ENCODE data around the gene CCNL1.
"Not testable (repeated sequence)": the region's sequence is repeated elsewhere in the genome, so short reads cannot be mapped to it uniquely, and the experiment has no call there.

The CCNL1 gene

DNA sequence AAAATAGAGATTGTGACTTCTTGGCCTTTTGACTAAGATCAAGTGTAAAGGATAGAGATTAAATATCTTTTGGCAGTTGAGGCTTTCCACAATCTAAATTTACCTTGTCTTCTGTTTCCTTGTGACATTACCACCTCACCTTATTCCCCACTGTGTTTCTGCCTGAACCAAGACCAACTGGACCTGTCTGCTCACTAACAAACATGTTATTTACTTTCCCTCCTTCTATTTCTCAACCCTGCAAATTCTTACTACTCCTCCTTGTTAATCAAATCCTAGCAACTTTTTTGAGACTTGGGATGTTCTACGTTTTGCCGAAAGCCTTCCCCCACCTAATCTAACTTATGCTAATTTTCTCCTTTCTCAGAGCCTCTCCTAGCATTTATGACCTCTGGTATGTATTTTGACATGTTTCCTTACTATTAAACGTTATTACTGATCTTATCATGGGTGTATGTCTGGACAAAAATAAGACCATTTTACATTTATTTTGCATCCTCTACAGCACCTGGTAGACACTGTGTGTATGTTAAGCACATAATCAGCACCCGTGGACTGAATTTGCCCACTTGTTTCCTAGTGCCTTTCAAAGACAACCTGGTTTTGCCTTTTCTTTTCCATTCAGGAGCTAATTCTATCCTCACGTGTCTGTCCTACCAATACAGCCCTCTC lies 7.6 kb upstream of the CCNL1 start:
- DNase-seq, result no peak

DNA sequence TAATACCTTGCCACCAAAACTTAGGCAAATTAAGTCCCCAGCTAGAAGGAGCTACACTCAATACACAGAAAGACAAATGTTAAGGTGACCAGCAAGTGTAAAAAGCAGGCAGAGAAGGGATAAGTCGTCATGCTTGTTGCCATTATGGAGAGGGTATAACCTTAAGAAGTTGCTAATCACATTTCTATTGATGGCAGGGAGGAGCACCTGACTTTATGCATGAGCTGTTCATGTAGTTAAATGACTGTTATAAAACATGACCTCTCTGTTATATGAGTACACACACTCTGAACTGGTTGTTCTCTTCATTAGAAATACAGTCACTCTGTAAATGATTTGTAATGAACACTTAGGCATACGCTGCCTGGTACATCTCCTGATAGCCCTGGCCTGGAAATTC lies 6.6 kb upstream of the CCNL1 start:
- DNase-seq, result no peak

DNA sequence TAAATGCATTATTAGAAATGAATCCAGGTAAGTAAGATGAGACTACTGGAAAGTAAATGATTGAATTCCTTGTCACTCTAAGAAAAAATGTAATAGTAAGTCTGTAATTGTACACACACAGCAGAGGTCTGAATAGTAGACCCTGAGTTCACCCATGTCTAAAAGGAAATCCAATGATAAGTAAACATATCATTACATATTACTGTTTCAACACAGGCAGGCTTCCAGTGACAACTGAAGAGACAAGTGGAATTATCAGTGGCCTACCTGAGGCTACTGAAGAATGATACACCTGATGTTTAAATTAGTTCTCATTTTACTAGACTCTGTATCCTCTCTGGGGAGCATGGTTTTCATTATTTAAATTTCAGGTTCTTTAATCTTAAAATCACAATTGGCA lies 6.2 kb upstream of the CCNL1 start:
- no peak for DNase-seq

DNA sequence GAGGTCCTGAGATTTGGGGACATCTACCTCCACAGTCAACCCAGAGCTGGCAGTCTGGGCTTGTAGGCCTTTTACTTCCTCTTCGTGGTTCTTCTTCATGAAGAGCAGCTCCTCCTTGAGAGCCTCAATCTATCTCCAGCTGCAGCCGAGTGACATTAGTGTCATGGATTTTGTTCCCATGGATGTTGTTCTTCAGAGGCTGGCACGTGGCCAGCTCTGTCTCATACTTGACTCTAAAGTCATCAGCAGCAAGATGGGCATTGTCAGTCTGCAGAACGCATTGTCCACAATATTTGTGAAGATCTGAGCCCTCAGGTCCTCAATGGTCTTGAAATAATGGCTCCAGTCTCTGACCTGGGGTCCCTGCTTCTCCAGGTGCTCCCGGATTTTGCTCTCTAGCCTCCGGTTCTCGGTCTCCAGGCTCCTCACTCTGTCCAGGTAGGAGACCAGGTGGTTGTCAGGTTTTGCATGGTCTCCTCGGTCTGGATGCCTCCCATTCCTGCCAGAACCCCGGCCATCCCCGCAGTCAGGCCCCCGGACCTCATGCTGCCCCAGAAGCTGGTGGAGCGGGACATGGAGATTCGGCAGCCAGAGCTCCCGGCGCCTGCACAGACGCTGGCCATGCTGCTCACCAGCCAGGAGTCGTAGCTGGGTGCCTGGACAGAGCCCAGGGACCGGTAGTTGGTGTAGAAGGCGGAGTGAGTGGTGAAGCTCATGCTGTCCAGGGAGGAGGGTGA lies 3.4 kb upstream of the CCNL1 start:
- DNase-seq, result no peak

DNA sequence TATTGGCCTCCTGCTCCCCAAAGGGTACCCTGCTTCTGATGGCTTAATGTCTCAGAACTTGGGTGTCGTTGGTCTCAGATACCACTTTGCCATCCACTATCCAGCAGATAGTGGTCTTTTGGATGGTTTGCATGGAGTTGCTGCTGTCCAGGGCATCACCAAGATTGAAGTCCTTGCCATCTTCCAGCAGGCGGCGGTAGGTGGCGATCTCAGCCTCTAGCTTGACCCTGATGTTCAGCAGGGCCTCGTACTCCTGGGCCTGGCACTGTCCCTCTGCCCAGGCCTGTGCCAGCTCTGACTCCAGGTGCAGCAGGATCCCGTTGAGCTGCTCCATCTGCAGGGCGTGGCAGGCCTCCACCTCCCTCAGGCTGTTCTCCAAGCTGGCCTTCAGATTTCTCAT lies 2.7 kb upstream of the CCNL1 start:
- DNase-seq, result not testable (repeated sequence)

DNA sequence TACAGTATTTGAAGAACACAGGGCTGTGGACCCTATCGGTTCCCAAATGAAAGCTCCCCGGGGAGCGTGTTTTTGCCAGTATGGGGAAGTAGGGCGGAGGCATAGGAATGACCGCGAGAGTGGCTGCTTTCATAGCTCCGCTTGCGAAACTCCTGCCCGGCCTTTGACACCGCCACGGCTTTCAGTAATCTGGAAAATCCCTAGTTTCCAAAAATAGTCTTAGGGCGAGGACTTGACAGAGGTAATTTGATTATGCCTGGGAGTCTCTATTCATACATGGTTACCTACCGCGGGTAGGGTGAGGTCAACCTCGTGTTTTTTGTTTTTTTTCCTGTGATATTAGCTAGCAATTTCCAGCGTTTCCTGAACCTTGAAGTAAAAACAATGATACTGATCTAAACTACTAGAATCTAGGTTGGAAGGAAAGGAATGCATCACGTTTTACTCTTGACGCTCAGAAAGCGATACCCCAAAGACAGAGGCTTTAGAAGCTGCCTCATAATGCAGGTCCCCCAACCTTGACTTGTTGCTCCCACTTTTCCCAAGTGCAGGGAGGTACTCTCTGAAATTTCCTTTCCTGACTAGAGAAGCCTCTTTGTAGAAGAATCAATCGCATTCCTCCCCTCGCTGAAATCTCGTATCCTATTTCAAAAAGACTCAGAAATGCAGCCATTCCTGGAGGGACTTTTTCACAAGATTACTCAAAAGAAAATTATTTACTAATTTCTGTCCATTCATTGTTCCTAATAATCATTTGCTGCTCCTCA lies 894 bp upstream of the CCNL1 start:
- DNase-seq, result peak; percentile 68

DNA sequence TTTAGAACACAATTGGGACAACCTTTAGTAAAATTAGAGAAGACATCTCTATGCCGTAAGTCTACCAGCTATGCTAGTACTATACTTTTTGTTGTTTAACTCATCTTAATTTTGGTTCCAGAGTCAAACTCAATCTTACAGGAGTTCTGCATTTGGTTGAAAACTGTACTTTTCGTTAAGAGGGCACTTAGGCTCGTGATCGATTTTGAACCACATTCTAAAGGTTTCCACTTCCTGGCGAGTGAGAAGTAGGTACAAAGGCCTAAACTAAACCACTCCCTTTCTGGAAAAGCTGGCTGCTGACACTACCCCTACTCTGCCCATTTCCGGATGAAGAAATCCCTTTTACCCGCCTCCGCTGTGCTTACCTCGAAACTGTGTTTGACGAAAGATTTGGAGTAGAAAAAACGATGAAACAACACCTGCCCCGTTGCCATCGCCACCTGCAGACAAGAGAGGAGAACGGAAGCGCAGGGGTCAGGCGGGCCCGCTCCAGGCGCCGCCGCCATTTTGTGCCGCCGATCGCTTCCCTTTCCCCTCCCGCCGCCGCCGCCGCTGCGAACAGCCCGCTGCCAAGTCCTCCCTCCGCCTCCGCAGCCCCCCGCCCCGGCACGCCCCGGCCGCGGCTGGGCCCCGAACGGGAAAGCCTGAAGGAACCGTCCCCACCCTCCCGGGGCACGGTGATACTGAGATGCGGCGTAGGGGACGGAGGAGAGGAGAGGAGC lies 748 bp downstream of the CCNL1 start:
- DNase-seq, result peak; percentile 67

DNA sequence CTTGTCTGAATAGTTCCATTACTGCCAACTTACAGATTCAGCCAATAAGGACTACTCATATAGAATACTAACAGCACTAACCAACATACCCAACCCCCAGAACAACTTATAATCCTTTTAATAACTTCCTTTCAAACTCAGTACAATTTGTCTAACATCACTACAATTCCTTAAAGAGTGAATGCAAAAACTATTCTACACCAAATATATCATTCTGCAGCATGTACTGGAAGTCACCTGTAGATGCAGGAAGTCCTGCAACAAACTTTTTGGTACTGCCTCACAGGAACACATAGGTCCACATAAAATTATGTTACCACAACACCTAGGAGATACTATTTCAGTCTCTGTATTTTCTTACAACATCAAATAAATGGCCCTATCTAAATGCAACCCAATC lies 2.1 kb downstream of the CCNL1 start:
- DNase-seq, result no peak

DNA sequence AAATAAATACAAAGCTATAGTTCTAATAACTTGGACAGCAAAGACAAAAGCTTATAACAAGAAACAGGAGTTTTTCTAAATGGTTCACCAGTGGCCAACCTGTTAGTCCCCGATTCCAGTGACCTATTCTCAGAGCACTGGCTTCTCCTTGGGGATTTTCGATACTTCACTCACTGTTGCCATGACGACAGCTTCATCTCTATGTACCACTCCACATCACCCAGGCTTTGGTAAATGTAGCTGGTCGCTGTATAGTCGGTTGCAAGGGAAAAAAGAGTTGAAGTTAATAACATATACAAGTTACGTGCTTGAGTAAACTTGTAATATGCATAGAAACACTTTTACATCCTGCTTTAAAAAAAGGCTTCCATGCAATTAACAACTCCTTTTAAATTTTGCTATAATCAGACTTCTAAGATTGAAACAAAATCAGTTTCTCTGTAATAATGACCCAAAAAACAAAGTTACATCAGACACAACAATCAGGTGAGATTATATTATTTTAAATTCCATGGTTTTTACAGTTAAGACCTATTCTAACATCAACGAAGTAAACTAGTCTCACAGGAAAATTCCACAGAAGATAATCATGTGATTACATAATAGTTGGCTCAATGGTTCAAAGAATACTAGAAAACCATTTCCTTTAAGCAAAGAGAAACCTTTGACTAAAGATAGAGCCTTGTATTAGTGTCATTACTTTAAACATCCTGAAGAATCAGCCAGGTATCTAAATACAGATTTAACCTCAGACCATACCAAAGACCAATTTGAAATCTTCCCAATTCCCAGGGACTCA lies 2.9 kb downstream of the CCNL1 start:
- no peak for DNase-seq

DNA sequence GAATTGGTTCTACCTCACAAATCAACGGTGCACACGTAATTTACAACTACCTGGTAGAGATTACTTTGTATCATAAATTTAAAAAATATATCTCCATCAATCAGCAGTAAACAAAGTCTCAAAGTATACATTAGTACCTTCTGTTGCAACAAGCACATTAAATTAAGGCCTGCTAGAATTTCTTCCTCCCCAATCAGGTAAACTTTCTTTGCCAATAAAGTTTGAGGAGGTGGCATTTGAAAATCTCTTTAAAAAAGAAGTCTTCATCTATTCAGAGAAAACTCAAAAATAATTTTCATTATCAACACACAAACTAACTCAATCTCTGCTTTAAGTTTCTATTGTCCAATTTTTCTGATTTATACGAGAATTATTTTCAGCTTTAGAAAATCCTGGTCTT lies 4.4 kb downstream of the CCNL1 start:
- no peak for DNase-seq

DNA sequence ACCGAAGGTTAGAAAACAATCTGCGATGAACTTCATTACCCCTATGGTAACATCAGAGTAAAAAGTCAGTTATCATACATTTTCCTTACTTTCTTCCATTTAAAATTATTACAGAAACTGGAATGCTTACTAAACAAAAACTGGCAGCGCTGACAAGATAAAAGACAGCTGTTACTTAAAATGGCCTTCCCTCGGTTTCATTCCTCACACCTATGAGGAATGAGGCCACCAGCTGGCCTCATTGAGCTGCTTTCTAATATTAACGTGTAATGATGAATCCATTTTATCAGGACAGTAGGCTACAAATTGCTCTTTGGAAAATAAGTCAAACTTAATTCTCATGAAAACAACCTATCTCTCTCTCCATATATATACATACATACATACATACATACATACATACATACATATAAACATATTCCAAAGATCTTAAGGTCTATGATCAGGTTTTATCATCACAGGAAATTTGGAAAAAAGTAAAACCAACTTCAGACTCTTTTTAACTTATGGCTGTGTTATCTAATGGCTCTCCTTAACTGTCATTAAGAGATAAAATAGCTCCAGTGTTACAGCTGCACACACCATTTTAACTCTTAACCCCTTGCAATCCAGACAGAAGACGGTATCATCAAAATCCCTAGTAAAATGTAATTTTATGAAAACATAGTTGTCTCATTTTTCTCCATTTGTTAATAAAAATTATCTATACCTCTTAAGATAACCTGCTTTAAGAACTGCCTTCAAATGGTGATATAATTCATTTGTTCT lies 5.2 kb downstream of the CCNL1 start:
- no peak for DNase-seq

DNA sequence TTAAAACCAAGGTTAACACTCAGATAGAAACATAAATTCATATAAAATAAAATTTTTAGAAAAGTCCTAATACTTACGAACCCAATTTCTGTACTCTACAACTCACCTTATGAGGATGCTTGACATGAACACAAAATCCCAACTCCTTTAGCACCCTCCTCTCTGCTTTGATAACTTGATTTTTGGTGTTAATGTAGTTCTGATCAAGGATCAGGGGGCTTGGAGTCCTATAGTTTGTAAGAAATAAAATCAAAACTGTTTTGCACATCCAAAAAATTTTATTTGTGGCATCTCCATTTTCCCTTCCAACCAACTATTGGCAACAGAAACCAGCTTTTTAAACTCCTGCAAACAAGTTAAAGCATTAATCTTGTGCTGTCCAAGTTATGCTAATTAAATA lies 7.0 kb downstream of the CCNL1 start:
- no peak for DNase-seq

DNA sequence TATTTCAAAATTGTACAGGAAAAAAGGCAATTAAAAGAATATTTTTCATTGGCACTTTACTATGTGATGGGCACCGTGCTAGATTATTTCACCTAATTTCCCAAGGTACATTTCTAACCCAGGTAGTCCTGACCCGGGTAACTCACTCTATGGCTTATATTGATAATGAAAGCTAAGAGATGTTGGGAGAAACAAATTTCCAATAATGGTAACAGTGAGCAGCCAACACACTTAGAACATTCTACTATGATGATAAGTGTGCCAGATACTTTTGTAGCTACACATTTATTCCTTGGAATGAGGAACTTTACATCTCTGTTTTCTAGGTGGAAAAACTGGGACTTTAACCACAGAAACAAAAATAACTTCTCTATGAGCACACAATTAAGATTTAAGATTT lies 7.5 kb downstream of the CCNL1 start:
- no peak for DNase-seq

DNA sequence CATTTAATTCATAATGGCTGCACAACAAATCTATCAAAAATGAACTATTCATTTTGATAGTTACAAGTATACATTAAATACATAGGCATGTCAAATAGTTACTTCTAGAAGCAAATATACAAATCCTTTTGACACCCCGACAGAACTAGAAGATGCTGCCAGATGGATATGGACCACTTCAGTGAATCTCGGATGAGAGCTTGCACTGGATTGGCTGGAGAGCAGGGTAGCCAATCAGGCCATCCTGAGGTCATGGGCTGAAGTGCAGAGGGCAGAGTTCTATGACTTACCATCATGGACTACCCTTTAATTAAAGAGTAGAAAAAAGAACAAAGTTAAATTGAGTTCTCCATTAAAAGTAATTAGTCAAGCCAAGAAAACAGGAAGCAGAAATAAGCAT lies 8.3 kb downstream of the CCNL1 start:
- DNase-seq, result no peak

DNA sequence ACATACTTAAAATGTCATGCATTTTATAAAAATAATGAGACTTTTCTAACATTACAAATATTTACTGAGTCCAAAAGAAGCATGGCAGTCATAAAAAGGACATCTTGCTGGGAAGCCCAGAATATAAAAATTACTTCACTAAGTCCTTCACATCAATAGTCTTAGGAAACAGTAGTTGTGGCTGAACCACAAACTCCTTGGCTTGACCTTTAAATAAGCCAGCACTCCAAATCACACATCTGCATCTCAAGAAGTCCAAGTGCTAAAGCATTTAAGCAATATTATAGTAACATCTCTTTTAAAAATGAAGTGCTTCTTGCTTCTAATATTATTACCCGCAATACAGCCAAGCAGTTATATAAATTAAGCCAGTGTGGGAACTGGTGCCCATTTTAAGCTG lies 8.8 kb downstream of the CCNL1 start:
- DNase-seq, result no peak

DNA sequence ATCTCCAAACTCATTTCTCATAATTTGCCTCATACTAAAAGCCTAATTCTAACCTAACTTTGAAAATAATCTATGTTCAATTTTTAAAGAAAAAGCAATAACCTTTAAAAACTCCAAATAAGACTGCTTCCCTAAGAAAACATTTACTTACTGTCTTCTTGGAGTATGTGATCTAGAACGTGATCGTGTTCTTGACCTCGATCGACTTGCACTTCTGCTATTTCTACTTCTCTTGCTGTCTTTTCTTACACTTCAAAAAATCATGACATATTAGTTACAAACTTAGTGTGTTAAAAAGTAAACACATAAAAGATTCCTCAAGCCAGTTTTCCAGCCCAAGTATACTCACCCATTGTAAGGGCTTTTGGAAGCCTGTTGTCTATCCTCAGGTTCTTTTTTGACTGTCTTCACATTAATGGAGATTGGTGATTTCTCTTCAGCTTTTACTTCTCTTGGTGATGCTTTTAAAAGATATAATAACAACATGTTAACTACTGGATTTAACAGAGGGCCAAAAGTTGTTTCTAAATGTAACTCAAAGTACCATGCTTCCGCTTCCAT lies 10.7 kb downstream of the CCNL1 start:
- no peak for DNase-seq

DNA sequence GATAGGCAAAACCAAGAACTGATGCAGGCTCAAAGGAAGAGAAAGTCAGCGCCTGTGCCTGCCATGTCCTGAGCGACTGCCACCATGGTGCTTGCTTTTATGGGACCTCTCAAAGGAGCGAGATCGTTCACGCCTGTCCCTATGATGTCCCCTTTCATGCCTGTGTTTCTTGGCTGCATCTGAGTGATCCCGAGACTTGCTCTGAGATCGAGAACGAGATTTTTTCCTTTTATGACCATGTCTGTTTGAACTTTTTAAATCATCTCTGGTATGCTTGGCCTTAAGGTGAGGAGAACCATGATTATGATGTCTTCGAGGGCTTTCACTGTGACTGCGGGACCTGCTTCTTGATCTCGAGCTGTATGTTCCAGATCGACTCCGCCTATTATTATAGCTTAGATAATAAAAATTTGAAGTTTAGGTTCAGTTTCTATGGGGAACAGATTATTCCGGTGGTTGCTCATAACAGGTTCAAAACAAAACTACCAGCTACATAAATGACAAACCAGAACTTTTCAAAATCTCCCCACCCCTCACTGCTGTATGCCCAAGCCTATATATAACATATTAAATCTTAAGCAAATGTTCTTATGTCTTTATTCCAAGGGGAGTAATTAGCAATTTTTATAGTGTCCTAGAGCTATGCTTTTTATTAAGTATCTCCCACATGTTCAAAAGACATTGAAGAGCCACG lies 11.6 kb downstream of the CCNL1 start:
- no peak for DNase-seq

DNA sequence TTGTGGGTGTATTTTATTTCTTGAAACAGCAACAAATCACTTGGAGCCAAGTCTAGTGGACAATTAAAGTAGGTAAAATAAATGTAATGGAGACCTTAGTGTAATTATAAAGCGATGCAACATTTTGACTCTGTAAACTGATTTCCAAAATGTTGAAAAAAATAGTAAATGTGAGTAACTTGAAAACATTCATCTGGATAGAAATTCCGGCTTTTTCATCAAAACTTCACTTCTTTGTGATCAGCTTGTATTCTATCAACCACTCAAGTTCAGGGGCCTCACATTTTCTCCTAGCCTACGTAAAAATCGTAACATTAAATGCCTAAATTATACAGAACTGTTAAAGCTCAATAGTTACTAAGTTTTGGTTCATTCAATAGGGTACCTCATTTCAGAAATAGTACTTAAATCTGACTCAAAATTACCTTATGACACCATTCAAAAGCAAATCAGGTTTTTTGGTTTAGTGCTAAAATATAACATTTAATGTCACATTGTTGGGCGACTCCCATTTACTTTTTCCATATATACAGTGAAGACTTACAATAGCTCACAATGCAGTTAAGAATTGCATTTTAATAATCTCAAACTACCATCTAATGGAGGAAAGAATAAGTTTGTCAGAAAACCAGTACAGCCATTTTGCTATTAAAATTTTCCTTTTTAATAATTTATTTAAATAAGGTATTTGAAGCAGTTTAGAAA lies 12.7 kb downstream of the CCNL1 start:
- DNase-seq, result no peak

DNA sequence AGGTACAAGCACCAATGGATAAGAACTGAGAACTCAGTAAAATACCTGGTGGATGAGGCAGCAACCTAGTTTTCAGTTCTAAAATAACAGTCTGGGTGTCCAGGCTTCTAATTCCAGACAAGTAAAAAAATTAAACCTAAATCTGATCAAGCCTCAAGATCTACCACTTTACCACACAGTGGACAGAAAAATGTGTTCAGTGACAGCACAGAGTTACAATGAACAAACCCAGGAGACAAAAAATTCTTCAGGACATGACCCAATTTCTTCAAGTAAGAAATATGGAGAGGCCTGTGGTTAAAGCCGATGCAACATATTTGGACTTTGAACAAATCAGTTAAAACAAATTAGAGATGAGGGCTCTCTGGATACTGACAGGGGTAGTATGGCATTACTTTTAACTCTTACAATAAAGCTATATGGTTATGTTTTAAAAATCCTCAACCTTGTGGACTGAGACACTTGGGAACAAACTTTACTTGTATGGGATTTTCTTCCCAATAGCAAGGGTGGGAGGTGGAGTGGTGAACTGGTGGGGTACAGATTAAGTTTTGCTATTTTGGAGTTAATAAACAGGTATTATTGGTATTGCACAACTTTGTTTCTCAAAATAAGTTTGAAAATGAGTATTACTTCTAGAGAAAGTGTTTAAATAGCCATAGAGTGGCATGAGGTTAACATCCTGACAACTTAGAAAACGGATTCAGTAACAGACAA lies 14.2 kb downstream of the CCNL1 start:
- DNase-seq, result no peak
